GM19035 (cell line): ENCODE data around the gene TLR5.

Experiments
- ATAC-seq: cut with Tn5 transposase; IDR thresholded peaks from one replicate; pipeline ENCODE4 v1.9.1; 2021; ENCODE audit not compliant: unreplicated experiment

The TLR5 gene

DNA sequence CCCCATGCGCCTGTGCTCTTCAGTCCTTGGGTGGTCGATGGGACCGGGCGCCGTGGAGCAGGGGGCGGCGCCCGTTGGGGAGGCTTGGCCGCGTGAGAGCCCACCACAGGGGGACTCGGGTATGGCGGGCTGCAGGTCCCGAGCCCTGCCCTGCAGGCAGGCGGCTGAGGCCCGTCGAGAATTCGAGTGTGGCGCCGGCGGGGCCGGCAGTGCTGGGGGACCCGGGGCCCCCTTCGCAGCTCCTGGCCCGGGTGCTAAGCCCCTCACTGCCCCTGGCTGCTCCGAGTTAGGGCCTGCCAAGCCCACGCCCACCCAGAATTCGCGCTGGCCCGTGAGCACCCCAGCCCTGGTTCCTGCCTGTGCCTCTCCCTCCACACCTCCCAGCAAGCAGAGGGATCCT is 26.1 kb downstream of the TLR5 start:
- no peak for ATAC-seq

DNA sequence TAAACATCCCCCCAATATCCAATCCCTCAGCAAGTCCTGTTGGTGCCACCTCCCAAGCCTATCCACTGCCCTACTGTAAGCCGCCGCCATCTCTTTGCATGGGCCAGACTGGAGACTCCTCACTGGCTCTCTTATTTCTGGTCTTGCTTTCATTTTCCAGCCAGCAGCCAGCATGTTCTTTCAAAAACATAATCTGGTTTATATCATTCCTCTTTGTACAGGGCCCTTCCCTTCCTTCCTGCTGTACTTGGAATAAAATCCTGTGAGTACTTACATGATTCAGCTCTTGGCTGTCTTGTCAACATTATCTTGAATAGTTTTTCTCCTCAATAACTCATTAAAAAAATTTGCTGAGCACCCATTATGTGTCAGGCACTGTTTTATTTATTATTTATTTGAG is 28.2 kb downstream of the TLR5 start:
- ATAC-seq = no peak

DNA sequence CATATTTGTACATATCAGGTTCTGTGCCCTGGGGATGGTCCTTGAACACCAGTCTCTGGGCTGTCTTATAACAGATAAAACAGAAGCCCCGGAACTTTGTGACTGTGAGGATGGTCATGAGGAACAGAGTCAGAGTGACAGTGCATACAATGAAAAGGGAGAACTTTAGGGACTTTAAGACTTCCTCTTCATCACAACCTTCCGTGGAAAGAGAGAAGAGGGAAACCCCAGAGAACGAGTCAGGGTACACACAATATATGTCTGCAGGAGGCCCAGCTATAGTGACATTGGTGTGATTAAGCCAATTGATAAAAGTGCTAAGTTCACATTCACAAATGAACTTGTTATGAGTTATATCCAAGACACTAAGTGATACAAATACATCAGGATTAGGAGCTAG is 32.1 kb downstream of the TLR5 start:
- ATAC-seq = no peak

DNA sequence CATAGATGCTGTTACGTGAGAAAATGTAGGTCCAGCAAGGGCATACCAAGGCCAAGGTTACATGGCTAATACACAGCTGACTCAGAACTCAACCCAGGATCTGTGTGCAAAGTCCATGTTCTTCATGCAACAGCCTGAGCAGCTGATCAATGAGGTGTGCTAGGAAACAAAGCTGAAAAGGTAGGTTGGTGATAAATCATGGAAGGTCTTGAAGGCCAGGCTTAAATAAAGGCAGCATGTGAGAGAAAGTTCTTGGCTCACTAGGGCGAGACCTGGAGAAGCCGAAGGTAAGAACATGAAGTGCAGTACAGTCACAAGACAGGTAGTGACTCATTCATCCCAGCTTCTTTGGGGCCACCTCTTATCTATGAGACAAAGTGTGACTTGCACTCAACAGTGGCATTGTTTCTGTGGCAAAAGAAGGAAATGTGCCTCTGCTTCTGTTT is 33.4 kb downstream of the TLR5 start:
- ATAC-seq = no peak

DNA sequence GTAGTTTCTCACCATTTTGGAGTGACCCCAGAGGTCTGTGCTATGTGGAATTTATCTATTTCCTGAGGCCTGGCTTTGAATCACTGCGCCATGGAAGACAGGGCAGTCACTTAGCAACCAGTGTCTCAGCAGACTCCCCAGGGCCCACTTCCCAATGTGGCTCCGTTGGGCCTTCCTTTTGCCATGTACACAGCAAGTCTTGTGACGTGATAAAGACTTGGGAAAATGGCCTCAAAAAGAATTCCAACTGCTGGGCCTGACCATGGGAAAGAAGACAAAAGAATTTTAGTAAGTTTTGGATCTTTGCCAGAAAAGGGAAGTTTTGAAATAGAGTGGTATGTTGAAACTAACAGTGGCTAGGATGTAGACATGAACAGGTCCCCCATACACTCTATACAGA is 36.2 kb downstream of the TLR5 start:
- ATAC-seq = no peak

DNA sequence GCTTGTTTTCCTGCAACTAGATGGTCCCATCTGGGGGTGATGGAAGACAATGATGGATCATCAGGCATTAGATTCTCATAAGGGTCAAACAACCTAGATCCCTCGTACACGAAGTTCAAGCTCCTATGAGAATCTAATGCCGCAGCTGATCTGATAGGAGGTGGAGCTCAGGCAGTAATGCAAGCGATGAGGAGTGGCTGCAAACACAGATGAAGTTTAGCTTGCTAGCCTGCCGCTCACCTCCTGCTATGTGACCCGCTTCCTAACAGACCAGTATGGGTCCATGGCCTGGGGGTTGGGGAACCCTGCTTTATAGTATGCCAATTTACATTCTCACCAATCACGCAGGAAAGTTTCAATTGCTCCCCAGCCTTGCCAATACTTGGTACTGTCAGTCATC is 37.5 kb downstream of the TLR5 start:
- no peak for ATAC-seq

DNA sequence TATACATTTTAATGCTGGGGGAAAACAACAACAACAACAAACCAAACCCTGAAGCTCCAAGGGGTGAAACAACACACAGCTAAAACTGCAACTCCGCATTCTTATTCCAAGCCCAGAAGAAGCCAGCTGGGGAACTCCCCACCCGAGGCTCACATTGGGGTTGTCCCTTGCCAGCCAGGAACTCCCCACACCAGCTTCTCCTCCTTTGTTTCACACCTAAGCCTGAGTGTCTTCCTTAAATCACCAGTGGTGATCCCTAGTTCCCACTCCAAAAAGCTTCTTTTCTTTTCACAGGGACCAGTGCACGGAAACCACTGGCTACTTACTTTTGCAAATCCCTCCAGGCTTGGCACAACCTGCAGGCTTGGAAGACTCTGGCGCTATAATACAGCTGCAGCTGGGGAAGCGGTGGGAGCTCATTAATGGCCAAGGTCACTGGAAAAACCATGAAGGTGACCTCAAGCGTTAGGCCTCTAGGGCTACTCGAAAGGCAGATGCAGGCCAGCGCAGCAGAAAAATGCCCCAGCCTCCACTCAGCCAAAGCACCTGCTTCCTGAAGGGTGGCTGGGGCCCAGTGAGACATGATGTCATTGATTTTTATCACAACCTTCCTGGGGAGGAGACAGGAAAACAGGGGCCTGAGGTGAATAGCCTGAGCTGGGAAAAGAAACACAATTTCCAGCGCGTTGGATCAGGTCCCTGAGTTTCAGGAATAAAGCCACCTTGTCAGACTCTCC is 40.1 kb downstream of the TLR5 start:
- ATAC-seq = no peak

DNA sequence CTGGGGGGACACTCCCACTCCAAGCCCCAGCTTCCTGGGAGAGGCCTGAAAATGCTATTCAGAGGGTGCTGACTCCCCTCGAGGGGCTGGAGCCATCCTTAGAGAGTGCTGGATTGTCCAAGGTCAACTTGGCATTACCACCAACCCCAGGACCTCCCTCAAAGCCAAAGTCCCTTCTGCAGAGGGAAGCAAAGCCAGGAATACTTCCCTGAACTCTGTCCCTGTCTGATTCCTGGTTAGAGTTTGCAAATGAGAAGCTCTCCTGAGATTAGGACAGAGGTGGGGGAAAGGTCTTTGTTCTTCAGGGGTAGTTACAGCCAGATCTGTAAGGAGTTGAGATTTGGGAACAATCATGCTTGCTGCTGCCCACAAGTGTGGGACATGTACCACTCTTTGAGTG is 45.3 kb downstream of the TLR5 start:
- ATAC-seq = no peak

DNA sequence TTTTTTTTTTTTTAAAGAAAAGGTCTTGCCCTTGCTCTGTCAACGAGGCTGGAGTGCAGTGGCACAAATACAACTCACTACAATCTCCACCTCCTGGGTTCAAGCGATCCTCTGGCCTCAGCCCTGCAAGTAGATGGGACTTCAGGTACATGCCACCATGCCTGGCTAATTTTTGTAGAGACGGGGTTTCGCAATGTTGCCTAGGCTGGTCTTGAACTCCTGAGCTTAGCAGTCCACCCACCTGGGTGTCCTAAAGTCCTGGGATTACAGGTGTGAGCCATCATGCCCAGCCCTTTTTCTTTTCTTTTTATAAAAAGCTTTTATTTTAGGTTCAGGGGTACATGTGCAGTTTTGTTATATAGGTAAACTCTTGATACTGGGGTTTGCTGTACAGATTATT is 47.2 kb downstream of the TLR5 start:
- no peak for ATAC-seq

DNA sequence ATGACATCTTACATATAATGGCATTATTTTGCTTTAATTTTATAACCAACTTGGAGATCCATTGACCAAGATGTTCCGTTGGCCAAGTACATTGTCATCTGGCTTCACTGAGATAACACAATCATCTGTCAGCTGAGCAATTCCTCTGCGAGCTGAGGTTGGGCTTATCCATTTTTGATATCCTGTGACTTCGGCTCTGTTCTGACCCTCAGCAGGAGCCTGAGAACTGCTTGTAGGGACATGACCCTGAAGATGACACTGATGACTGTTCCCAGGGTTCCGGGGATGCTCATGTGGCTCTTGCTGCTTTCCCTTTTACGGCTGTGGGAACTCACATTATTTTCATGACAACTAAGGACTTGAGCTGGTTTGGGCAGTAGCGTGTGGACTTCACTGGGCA is 51.2 kb downstream of the TLR5 start:
- no peak for ATAC-seq

DNA sequence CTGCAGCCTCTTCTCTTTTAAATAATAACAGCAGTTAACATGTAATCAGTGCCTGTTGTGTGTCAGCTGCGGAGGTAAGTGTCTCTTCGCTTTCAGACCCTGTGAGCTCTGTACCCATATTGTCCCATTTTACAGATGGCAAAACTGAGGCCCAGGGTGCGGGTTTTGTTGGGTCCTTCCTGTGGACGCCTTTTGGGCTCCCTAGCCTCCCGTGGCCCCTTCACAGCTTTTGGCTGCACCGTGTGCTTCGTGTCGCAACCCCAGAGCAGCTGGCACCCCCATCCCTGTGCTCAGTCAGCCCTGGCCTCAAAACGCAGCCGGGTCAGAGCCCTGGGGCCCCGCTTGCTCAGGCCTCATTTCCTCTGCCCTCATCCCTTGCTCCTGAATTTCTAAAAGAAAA is 53.8 kb downstream of the TLR5 start:
- no peak for ATAC-seq

DNA sequence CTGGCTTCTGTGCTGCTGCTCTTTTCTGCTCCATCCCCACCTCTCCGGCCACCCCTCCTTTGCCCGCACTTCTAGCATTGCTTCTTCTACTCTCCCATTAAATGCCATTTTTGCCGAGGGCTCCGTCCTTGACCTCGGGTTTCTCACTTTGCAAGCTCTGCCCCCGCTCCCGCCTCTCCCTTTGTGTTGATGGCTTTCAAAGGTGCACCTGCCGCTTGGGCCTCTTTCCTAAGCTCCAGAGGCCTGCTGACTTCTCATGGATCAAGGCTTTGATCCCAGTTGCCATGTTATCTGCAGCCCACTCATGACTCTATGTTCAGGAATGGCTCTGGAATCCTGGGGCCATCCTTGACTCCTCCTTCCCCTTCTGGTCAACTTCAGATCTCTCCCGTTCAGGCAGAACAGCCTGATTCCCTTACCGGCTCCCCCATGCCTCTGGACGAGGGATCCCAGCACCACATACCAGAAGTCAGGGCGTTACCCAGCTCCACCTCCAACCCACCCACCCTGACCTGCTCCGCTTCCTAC is 54.3 kb downstream of the TLR5 start:
- ATAC-seq = no peak

DNA sequence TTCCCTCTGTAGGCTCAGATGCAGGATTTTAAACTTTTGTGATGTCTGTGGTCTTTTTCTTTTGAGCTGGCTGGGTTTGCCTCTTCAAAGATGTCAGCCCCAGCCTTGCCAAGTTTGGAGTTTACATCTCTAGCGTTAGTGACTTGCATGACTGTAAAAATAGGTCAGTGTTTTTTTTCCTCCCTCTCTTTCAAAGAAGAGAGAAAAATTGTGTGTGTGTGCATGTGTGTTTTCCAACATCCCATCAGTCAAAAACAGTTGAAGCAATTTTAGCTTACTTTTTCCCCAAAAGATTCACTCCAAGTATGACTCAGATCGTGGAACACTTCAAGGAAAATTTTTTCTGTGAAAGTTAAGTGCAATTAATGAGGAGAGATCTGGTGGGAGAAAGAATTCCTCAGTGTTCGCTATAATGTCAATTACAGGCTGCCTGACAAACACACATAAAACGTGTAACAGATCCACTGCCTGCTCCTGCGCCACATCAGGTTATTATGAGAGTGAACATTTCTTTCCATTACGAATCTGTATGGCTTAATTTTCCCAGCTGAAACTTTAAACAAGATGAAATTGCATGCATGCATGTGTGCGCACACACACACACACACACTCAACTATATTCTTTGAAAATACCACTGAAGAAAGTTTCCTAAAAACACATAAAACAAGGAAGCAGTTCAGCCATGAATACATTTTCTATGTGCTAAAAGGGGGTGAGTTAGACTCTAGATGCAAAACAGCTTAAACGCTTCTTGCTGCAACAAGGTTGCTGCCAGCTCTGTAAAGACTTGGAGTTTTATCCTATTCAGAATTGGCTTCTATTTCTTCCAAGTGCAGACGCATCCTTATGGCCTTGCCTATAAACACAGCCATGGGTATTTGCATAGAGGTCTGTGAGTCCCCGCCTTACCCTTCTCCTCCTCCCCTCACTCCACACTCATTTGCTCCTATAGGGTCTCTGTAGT is 55.5 kb downstream of the TLR5 start:
- no peak for ATAC-seq

DNA sequence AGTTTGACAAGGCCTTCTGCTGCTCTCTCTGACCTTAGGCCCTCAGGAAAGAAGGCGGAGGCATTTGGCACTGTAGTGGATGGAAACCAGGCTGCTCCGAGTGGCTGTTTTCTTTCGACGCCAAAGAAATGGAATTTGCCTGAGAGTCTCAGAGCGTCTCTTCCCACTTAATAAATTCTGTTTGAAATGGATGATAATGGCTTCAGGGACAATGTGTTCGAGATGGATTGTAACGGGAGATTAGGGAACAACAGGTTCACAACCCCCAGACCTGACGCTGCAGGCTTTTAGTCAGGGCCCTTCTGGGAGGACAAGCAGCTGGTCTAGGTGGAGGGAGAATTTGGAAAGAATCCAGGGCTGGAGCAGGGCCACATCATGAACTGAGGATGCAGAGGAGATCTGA is 58.6 kb downstream of the TLR5 start:
- no peak for ATAC-seq

DNA sequence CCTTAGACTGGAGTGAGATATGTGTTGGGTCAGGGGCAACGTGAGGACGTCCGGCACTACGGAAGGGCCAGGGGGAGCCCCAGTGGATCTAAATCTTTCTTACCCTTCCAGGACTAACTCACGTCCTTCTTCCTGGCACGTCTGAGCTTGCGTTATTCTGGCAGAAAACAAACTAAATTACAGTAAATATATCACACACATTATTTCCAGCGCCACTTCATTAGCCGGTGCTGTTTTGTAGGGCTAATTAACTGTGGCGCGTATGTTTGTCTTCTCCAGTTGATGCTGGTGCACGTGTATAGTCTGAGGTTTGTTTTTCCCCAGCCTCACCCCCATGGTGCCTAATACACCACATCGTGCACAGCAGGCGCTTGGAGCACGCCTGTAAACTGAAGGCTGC is 59.2 kb downstream of the TLR5 start:
- ATAC-seq = no peak

DNA sequence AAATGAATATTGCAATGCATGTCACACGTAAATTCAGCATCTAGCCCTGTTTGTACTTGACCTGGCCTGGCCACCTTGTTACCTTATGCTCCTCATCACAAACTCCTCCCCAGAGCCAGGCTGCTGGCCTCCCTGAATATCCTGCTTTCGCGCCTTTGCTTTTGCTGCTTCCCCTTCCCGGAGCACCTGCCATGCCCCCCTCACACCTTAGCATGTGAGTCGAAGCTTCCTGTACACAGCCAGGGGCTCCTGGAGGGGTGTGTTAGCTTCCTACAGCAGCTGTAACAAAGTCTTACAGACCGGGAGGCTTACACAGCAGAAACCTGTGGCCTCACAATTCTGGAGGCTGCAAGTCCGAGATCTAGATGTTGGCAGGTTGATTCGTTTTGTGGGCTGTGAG is 60.1 kb downstream of the TLR5 start:
- no peak for ATAC-seq

DNA sequence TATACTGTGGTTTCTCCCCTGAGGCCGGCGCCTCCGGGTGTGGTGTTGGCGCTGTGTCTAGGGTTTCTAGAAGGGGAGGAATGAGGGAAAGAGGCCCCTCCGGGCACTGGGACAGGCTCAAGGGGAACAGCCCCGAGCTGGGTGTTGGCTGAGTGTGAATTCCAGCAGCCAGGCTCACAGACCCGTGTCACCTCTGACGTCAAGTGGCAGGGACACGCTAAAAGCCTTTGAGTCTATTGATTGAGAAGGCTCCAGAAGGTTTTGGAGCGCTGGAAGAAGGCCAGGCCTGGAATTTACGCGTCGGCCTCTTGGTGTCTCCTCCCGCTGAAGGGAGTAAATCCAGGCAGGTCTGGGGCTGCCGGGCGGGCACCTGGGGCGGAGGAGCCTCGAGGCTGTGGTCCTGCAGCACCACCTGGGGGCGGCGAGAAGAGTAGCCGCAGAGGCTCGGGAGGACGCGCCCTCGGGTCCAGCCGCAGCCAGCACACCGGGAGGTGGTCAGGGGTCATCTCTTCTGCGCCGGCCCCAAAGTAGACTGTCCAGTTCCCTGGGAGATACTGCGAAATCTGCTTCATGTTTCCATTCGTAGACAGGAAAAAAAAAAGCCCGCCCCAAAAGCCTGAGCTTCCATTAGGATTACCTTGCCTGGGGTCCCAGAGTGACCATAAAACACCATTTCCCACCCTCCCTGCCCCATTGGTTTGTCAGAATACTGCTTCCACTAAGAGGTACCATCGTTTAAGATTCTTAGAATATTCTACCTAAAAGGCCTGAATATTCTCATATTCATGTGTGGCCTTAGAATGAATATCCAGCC is 61.7 kb downstream of the TLR5 start:
- peak; percentile 97 for ATAC-seq

DNA sequence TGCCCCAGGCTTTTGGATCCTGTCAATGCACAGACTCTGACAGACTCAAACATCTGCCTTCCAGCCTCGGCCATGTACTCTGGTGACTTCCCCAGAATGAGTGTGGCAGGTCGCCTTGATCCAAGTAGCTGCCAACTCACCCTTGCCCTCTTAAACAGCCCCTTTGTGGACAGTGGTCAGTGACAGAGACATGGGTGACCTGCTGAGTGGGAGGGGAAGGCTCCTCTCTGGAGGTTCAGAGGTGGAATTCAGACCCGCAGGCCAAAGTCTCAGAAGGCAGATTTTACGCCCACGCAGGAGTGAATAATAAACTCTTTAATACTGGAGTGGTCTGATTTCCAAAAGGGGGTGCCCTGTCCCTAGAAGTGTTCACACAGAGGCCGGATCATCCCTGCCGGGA is 63.5 kb downstream of the TLR5 start:
- no peak for ATAC-seq

DNA sequence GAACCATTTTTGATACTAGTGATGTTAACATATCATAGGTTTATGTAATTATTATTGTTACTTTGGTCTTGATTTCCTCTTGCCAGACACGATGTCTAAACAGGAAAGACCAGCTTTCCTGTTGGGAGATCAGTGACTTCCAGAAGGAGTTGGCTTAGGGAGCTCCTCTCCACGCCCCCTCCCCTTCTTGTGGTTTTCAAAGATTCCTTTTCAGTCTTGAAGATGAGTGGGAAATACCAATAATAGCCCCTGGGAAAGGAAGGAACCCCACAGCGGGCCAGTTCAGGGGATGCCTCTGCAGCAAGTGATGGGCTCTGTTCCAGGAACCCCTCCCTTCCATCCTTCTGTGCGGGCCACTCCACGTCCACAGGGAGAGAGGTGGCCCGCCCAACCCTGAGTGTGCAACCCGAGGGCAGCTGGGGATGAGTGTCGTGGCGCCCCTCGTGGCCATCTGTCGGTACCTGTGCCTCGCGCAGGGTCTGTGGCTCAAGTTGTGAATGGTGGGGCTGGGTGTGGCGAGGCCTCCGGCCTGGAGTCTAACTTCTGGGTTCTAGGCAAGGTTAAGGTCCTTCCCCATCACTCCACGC is 65.7 kb downstream of the TLR5 start:
- ATAC-seq = no peak

DNA sequence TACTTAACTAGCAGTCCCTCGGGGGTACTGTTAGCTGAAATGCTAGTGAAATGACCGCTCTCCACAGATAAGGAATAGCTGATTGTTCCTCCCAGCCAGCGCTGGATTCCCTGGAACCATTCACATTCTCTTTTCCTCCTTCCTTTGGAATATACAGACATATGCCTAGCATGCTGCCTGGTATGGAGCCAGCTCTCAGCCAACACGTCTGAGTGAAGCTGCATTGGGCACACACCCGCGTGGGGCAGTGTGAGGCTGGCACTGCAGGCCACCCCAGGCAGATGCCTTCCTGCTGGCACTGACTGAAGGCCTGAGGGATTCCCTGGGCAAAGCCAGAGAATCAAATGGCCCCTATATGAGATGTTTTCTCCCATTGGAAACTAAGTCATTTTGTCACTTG is 66.7 kb downstream of the TLR5 start:
- ATAC-seq = no peak

DNA sequence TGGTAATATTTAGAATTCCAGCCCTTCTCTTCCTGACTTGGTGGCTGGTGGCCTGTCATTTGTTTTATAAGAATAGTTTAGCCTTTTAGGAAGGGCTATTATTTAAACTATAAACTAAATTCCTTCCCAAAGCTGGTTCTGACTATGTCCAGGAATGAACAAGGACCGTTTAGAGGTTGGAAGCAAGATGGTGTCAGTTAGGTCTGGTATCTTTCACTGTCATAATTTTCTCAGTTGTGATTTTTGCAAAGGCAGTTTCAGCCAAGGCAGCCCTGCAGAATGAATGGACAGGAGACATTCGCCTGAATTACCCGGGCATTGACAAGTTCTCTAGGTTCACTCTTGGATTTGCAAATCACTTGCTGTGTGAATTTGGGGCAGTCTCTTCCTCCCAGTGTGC is 67.2 kb downstream of the TLR5 start:
- ATAC-seq = no peak
